CD4-positive, alpha-beta T cell treated with Interleukin-17A for 1 hour (primary cell): ENCODE data around the gene MRPL58.
"Not testable (repeated sequence)": the region's sequence is repeated elsewhere in the genome, so short reads cannot be mapped to it uniquely, and the experiment has no call there.

Source experiments
- DNase-seq: peaks from one replicate; pipeline ENCODE4 v3.0.0-alpha.2; 2020

Gene MRPL58

DNA sequence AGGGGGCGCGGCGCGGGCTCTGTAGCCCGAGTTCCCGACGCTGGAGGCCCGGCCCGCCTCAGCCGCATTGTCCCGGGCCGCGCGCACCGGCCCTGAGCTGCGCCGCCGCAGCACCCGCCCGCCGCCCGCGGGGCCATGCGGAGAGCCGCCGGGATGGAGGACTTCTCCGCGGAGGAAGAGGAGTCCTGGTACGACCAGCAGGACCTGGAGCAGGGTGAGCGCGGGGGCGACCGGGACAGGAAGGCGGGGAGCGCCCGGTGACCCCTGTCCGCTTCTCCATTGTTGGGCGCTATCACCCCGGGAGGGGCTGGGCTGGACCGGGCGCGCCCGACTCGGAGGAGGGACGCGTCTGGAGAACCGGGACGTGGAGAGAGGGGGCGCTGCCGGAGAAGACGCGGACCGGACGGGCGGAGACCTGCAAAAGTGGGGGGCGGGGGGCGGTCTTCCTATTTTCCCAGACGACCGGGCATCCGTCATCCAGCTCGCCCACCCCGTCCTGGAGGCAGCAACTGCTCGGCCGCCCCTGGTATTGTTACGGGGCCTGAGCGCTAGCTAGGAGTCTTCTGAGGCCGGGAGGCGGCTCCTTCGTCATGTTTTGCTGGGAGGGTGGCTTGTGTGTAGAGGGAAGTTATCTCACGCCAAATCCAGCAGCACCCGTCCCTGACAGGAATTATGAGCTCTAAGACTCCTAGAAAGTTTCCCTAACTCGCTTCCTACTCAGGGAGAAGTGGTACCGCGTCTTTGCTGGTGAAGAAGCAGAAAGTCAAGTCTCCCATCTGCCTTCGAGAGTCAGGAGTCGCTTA is 24.4 kb upstream of the MRPL58 start:
- DNase-seq: no peak

DNA sequence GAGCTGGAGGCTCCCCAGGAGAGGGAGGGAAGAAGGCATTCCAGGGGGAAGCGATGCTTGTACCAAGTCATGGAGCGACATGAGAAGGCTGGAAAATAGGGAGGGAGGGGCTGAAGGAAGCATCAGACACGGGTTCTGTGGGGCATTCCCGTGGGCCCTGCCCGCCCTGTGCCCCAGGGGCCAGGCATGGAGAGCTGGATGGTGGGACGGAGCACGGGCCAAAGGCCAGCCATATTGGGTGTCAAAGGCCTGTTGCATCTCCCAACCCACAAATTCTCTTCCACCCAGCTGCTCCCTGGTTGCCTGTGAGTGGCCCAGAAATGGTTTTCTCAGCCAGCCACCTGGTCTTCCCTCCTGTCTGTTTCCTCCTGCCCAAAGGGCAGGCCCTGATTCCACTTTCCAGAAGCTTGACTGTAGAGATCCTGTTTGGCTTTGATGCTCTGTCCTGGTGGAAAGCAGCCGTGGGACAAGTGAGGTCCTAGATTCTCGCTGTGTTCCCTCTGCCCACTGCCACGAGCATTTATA is 21.8 kb upstream of the MRPL58 start:
- no peak for DNase-seq

DNA sequence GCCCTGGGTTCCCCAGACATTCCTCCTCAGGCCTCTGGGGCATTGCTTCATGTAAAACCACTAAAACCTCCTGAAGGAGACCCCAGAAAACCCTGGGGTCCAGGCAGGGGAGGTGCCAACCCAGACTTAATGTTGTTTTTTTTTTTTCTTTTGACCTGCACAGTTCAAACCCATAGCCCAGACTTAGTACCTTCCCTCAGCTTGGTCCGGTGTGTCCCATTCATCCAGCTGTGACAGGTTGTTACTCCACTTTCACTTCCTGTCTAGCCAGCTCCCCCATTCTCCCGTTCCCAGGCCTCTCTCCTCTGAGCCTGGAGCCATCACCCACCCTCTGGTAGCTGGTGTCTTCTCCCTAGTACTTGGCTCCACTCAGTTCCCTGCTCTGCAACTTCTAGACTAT is 20.2 kb upstream of the MRPL58 start:
- DNase-seq: no peak

GRCh38 chr17:74994440-74994839 is 18.0 kb upstream of the MRPL58 start:
- DNase-seq: no peak

- no peak for DNase-seq
These were observed 16.6 kb upstream of the MRPL58 start for GRCh38 chr17:74995847-74996246.

DNA sequence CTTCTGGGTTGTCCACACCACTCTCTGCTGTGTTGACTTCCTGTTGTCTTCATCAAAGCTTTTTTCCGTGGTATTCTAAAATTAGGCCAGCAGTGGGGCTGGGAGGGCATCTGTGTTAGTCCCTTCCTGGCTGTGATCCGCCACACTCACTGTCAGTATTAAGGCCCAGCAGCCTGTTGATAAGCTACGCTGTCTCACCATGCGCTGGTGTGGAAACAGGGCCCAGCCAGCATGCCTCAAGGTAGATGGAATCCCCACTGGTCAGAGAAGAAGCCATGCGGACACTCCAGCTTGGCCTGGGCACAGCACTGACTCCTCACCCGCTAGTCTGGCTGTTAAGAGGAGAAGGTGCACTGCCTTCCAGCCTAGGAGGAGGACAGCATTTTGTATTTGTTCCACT is 13.7 kb upstream of the MRPL58 start:
- DNase-seq: no peak

DNA sequence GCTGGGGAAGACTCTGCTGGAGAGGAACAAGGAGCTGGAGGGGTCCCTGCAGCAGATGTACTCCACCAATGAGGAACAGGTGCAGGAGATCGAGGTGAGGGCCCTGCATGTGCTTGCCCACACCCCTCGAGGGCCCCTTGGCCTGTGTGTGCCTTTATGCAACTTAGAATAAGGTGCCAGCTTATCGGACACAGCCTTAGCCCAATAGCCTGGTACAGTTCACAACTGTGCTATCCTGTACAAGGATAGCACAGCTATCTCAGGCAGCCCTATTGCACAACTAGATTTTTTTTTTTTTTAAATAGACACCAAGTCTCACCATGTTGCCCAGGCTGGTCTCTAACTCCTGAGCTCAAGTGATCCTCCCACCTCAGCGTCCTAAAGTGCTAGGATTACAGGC is 12.9 kb upstream of the MRPL58 start:
- DNase-seq: no peak

DNA sequence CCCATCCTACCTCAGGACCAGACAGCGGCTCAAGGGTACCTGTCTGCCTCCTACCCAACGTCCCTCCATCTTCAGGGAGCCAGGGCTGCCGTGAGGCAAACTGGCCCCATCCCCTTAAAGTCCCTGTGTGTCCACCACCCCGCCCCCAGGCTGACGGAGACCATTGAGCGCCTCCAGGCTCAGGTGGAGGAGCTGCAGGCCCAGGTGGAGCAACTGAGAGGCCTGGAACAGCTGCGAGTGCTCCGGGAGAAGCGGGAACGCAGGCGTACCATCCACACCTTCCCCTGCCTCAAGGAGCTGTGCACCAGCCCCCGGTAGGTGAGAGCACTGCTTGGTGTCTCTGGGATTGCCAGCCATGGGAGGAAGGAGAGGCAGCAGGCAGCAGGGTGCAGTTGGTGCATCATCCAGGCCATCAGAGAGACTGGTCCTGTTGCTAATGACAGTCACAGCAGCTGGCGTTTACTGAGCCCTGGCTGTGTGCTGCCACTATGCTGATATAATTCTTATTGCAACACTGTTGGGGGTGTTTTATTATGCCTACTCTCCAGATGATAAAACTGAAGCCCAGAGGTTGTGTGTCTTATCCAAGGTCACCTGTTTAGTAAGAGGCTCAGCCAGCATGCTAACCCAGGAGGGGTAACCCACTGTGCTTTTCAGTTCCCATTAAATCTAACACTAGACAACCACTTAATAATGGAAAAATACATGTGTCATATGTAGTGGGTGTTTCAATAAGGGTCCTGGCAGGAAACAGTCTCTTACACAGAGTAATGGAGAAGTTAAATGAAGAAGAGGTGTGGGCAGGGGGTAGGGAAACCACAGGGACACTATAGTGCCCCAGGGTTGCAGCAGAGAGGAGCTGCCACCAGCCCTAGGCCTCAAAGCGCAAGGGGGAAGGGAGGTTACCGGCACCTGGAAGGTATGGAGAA is 10.3 kb upstream of the MRPL58 start:
- DNase-seq: no peak

DNA sequence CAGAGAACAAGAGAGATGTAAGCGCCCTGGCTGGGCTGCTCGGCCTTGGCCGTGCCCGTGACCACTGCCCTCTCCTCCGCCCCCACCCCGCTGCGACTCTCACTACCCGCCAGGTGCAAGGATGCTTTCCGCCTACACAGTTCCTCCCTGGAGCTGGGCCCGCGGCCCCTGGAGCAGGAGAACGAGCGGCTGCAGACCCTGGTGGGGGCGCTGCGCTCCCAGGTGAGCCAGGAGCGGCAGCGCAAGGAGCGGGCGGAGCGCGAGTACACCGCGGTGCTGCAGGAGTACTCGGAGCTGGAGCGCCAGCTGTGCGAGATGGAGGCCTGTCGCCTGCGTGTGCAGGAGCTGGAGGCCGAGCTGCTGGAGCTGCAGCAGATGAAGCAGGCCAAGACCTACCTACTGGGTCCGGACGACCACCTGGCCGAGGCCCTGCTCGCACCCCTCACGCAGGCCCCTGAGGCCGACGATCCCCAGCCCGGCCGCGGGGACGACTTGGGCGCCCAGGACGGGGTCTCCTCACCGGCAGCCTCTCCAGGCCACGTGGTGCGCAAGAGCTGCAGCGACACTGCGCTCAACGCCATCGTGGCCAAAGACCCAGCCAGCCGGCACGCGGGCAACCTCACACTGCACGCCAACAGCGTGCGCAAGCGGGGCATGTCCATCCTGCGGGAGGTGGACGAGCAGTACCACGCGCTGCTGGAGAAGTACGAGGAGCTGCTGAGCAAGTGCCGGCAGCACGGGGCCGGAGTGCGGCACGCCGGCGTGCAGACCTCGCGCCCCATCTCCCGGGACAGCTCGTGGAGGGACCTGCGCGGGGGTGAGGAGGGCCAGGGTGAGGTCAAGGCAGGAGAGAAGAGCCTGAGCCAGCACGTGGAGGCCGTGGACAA is 9.2 kb upstream of the MRPL58 start:
- no peak for DNase-seq

GRCh38 chr17:75003957-75004355 is 8.5 kb upstream of the MRPL58 start:
- DNase-seq: no peak

DNA sequence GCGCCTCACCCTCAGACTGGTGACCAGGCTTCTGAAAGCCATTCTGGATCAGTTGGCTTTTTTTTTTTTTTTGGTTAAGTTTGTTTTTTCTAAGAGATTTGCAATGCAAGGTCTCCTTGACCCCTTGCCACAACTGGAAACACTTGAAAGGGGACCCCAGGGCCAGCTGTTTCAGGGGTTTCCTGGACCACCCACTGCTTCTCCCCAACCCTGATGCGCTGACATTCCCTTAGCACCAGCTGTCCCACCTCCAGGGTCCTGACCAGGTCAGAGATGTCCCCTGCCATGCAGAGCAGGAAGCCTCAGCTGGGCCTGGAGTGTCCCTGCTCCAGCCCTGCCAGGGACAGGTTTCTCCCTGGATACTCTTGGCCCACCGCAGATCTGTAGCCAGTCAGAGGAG is 8.1 kb upstream of the MRPL58 start:
- no peak for DNase-seq

- DNase-seq: no peak
These were observed 7.2 kb upstream of the MRPL58 start for GRCh38 chr17:75005291-75005690.

DNA sequence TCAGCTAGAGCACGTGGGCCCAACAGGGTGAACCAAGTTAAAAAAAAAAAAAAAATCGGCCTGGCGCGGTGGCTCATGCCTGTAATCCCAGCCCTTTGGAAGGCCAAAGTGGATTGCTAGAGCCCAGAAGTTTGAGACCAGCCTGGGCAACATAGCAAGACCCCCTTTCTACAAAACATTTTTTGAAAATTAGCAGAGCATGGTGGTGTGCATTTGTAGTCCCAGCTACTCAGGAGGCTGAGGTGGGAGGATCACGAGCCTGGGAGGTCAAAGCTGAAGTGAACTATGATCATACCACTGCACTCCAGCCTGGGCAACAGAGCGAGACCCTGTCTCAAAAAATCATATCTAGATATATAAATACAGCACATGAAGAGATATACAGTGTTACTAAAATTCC is 6.4 kb upstream of the MRPL58 start:
- not testable (repeated sequence) for DNase-seq

DNA sequence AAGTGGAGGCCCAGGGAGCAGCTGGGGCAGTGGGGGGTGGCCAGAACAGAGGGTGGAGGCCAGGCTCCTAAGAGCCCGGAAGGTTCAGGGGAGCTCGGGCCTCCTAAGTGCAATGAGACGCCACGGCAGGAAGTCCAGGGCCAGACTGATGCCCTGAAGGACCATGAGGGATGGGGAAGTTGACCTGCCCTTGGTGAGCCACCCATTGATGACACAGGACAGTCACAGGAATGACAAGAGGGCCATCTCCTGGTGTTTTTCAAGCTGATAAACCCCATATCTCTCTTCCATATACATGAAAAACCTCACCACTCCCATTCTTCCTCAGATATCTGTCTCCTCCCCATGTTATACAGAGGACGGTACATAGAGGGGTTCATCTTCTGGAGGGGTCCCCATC is 5.8 kb upstream of the MRPL58 start:
- DNase-seq: no peak

DNA sequence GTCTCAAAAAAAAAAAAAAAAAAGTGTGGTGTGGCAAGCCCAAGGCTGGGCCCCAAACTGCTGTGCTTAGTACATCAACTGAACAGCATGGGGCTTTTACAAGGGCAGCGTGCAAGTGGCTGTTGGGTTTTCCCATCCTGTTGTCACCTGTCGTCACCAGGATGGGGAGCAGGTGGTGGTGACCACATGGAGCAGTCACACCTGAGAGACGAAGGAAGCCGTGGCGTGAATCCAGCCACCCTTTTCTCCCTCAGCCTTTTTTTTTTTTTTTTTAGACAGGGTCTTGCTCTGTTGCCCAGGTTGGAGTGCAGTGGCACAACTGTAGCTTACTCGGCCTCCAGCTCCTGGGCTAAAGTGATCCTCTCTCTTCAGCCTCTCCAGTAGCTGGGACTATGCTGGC is 4.1 kb upstream of the MRPL58 start:
- no peak for DNase-seq

GRCh38 chr17:75009139-75009724 is 3.2 kb upstream of the MRPL58 start:
- DNase-seq: no peak

- no peak for DNase-seq
These were observed 1.6 kb upstream of the MRPL58 start for GRCh38 chr17:75010683-75011400.

- no peak for DNase-seq
These were observed 922 bp upstream of the MRPL58 start for GRCh38 chr17:75011401-75012095.

GRCh38 chr17:75012096-75012345 is 449 bp upstream of the MRPL58 start:
- no peak for DNase-seq

GRCh38 chr17:75013092-75013559 is 656 bp downstream of the MRPL58 start:
- no peak for DNase-seq

- no peak for DNase-seq
These were observed 6.7 kb downstream of the MRPL58 start for GRCh38 chr17:75019146-75019545.
